K562 (cell line): ENCODE results near the gene NF2. TPM values are rescaled to one million over a fixed set of nuclear protein-coding genes. Genes with fewer than 3 reads are reported as not detected.

Experiments used
- ATAC-seq: fragments of 200-7000 bp; cut with Tn5 transposase; 3 replicates; pipeline ENCODE4 v1.9.1; 2020; ENCODE audit warnings: moderate library complexity
- BruUV-seq: library from RNA; stranded (reverse); fragments of 400-500 nt; replicated peaks from 2 replicates; lab custom pipeline; 2021; lab: Mats Ljungman, UMichigan
- CTCF ChIA-PET: fragments of 300-600 bp; formaldehyde crosslinking; extraction: SDS; loops from one replicate; lab custom pipeline; 2021; ENCODE audit warnings: low intra/inter-chr PET ratio; lab: Yijun Ruan, JAX
- POLR2A ChIA-PET: fragments of 300-600, 350-650 bp; sonication (Branson Sonifier 250); formaldehyde crosslinking; extraction: SDS; loops from one replicate; lab custom pipeline; 2021; ENCODE audit warnings: antibody characterized with exemption, inconsistent platforms; lab: Yijun Ruan, JAX
- DNase-seq, 4 experiments: peaks; one replicate each; pipeline versions ENCODE4 v3.0.0 to v3.0.0-alpha.2; 2011 to 2018; ENCODE audit warnings: low spot score in 3 of 4, mixed read lengths in 3 of 4; ENCODE audit errors: extremely low read depth in 1 of 4
- FAIRE-seq: peaks from 2 replicates; lab custom pipeline; 2011; peaks lifted over from hg19 to GRCh38; lab: Jason Lieb, UNC
- H2AFZ ChIP-seq: 2 replicates; pipeline ENCODE4 v1.6.0; 2011; ENCODE audit warnings: low read depth, low read length, control low read depth, inconsistent platforms
- H3K27ac ChIP-seq: fragments of 200-600 bp; 3 replicates; pipeline ENCODE4 v1.8.0; 2011; ENCODE audit warnings: low read depth, mild to moderate bottlenecking, control low read depth, inconsistent platforms, low read length, moderate library complexity, mixed read lengths; ENCODE audit errors: extremely low read depth
- H3K27me3 ChIP-seq, 2 experiments: fragments of 300-600 bp in 1 of 2; 2 replicates in 1 of 2; 3 replicates in 1 of 2; pipeline versions ENCODE4 v1.6.0 to v1.8.0; 2011; ENCODE audit warnings: inconsistent platforms in 2 of 2, low read length in 2 of 2, mild to moderate bottlenecking in 1 of 2, mixed read lengths in 1 of 2, moderate library complexity in 1 of 2; ENCODE audit not compliant: control insufficient read depth in 2 of 2, insufficient read depth in 2 of 2
- H3K36me3 ChIP-seq: fragments of 300-600 bp; 3 replicates; pipeline ENCODE4 v1.8.0; 2011; ENCODE audit warnings: mild to moderate bottlenecking, low read length, inconsistent platforms; ENCODE audit not compliant: control insufficient read depth, insufficient read depth
- H3K4me1 ChIP-seq, 2 experiments: fragments of 200-600 bp in 1 of 2; replicated peaks in 1 of 2; 2 replicates in 1 of 2; 3 replicates in 1 of 2; pipeline versions ENCODE4 v1.5.1 to v1.8.0; 2011; ENCODE audit warnings: inconsistent platforms in 2 of 2, low read length in 2 of 2, mild to moderate bottlenecking in 1 of 2, mixed read lengths in 1 of 2, moderate library complexity in 1 of 2; ENCODE audit not compliant: control insufficient read depth in 2 of 2, insufficient read depth in 2 of 2
- H3K4me2 ChIP-seq: 2 replicates; pipeline ENCODE4 v1.6.1; 2011; ENCODE audit warnings: low read length, control low read depth, inconsistent platforms, mixed read lengths; ENCODE audit not compliant: insufficient read depth
- H3K4me3 ChIP-seq: fragments of 200-600 bp; sonication (generic), shearing (Covaris generic); 2 replicates; pipeline ENCODE4 v1.5.1; 2016; ENCODE audit warnings: control low read depth, inconsistent platforms
- H3K79me2 ChIP-seq: fragments of 200-600 bp; 3 replicates; pipeline ENCODE4 v1.8.0; 2011; ENCODE audit warnings: low read length, inconsistent platforms; ENCODE audit not compliant: control insufficient read depth, insufficient read depth
- H3K9ac ChIP-seq, 2 experiments: 2 replicates each; pipeline versions ENCODE4 v1.6.0 to v1.6.1; 2011; ENCODE audit warnings: low read depth in 2 of 2, low read length in 2 of 2, control low read depth in 1 of 2, inconsistent platforms in 1 of 2, mild to moderate bottlenecking in 1 of 2, mixed read lengths in 1 of 2; ENCODE audit not compliant: insufficient read depth in 1 of 2
- H3K9me1 ChIP-seq: one replicate; pipeline ENCODE4 v1.6.0; 2011; ENCODE audit warnings: inconsistent platforms, mild to moderate bottlenecking, low read length, moderate library complexity; ENCODE audit not compliant: control insufficient read depth, insufficient read depth
- H3K9me3 ChIP-seq: replicated peaks from 2 replicates; pipeline ENCODE4 v1.5.1; 2011; ENCODE audit warnings: low read depth, low read length, inconsistent platforms; ENCODE audit not compliant: control insufficient read depth, insufficient read depth
- H4K20me1 ChIP-seq: replicated peaks from 2 replicates; pipeline ENCODE4 v1.6.1; 2011; ENCODE audit warnings: low read length, inconsistent platforms, mixed read lengths; ENCODE audit not compliant: control insufficient read depth, insufficient read depth
- KAT7 ChIP-seq: sonication (generic); formaldehyde crosslinking; IDR thresholded peaks from 2 replicates; pipeline ENCODE4 v1.8.0; 2022; ENCODE audit warnings: missing genetic modification reagents, mild to moderate bottlenecking, borderline replicate concordance
- NFATC3 ChIP-seq: fragments of 450-650 bp; IDR thresholded peaks from 2 replicates; pipeline ENCODE4 v1.6.1; 2017; ENCODE audit warnings: mild to moderate bottlenecking
- THRB ChIP-seq: fragments of 450-650 bp; formaldehyde crosslinking; conservative IDR thresholded peaks from 2 replicates; pipeline ENCODE4 v1.4.0; 2022; ENCODE audit warnings: mild to moderate bottlenecking, missing genetic modification characterization
- ZNF197 ChIP-seq: fragments of 200-800 bp; sonication (Bioruptor generic); IDR thresholded peaks from 2 replicates; pipeline ENCODE4 v1.6.1; 2016; ENCODE audit warnings: low read depth, missing genetic modification characterization, missing compliant biosample characterization
- WGBS: fragments of 100-300 bp; shearing (Covaris generic); methylation state at CpG from one replicate; pipeline ENCODE4 v1.1.6; 2016; ENCODE audit warnings: low coverage, mixed read lengths; ENCODE audit not compliant: insufficient coverage; ENCODE audit errors: missing lambda C conversion rate; 5-methylcytosine and 5-hydroxymethylcytosine counted together
- in situ Hi-C: fragments of 300-500 bp; cut with MboI; formaldehyde crosslinking; loops from 4 replicates; pipeline ENCODE4 v1.15.0; 2018; ENCODE audit warnings: inconsistent platforms, mixed read lengths
- intact Hi-C: fragments of 100-400 bp; cut with micrococcal nuclease; formaldehyde crosslinking; loops from 2 replicates; pipeline ENCODE4 v1.14.2; 2022
- polyA plus RNA-seq, 8 experiments: library from polyadenylated mRNA; depleted of rRNA in 4 of 8; stranded (reverse) in 5 of 8; unstranded in 3 of 8; fragments of >200 nt; fragmentation: Nextera tagmentation in 2 of 8; fragmentation: Illumina TruSeq in 1 of 8; extraction: Ambion mirVana in 2 of 8; extraction: Trizol in 1 of 8; gene quantifications; 2 replicates each; pipeline versions ENCODE4 v1.2.1 to v1.2.3, GENCODE V29; 2011 to 2014; ENCODE audit warnings: inconsistent platforms in 1 of 8, missing spikeins in 1 of 8
- total RNA-seq, 7 experiments: library from RNA; depleted of rRNA in 6 of 7; stranded (reverse); fragments of >200 nt in 6 of 7; fragmentation: Illumina TruSeq in 2 of 7; extraction: Trizol in 2 of 7; gene quantifications; 2 replicates each; pipeline versions ENCODE4 v1.2.1 to v1.2.3, GENCODE V29; 2011 to 2021; ENCODE audit warnings: low replicate concordance in 1 of 7

The NF2 gene
- total and polyA plus RNA-seq, 9 of the 15 experiments (the other 6 are each of a cell fraction or from before 2014, with no cell fraction given), result 2.2 to 32.5 (median 15.2) TPM

GRCh38 chr22:29693161-29693560 is 89.7 kb downstream of the NF2 start:
- Histone ChIP-seq H3K27ac (no peak overlapping the region), H3K4me2 (no peak overlapping the region), H4K20me1 (no peaks in the 10 kb centered on the region), H3K79me2 (no peaks in the 10 kb centered on the region), H3K9ac (no peak overlapping the region), H3K9me3 (no peaks in the 10 kb centered on the region), H3K27me3 (no peaks in the 10 kb centered on the region), H3K9me1 (peaks cover 2% of the 10 kb centered on the region), H3K4me1 (peaks cover 0 to 18% of the 10 kb centered on the region in 2 experiments; a peak in 2 of 5 replicates), H3K36me3 (peaks cover 27% of the 10 kb centered on the region; the same call in 1 of the 3 replicates), H3K4me3 (no peak overlapping the region), H2AFZ (no peak overlapping the region)
- ChIA-PET POLR2A (interaction anchor here (0.6 kb wide), 1 partner anchor 9 kb away, joined by 3 read pairs; no protein-coding TSS in a partner anchor), CTCF (no interaction called here)
- TF ChIP-seq KAT7 (CRISPR knock-in tag) (no peak), NFATC3 (no peak), THRB (CRISPR knock-in tag) (no peak), ZNF197 (CRISPR knock-in tag) (no peak)
- WGBS, result 79% methylated on average over 7 of the region's 8 CpGs
- FAIRE-seq (no peak), DNase-seq (no peak), ATAC-seq (no peak)
- in situ Hi-C loops (loop anchor here (25.0 kb wide), 1 partner anchor 394 kb away; the partner anchor contains the start of gene HORMAD2), intact Hi-C loops (no loop called here)
- BruUV-seq, result no TSS peak
